HG03571 (cell line): ENCODE data around the gene LDAH.
"Not testable (repeated sequence)": the region's sequence is repeated elsewhere in the genome, so short reads cannot be mapped to it uniquely, and the experiment has no call there.

Experiments
- ATAC-seq: cut with Tn5 transposase; IDR thresholded peaks from one replicate; pipeline ENCODE4 v1.9.1; 2021; ENCODE audit not compliant: unreplicated experiment

The LDAH gene

DNA sequence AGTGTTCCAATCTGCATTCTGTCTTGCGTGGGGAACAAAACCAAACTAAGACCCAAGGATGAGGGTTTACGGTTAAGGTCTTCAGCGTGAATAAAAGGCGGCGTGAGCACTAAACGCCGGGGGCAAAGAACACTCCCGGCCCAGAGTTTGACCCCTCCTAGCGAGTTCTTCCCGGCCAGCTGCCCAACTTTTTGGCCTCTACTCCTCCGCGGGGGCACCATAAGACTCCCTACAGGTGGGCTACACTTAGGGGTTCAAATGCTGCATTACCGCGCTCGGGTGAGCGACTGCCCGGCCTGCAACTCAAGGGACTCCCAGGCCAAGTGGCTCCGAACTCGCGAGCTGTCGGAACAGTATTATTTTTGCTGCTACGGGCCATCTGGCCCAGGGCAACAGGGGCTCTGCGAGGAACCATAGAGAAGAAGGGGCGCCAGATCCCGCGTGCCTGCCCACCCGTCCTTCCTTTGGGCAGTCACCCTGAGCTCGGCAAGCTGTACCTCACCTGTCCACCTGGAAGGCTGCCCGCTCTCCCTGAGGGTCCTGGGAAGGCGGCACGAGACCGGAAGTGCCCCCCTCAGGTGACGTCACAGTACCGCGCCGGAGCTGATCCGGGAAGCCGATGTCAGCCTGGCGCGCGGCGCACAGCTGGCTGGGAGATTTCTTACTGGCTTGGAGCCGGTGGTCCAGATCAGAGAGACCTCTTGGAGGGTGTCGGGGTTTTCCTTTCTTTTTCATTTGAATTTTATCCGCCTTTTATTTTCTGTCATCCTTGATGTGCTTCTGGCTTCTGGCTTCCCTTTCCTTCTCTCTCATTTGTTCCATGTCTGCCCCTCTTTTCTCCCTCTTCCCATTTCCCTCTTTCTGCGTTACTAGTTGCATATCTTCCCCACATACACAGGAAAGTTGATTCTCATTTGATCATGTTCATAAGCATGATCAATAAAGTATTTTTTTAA is at the start of gene LDAH:
Gene LDAH, minus strand, starts transcription at position 567 of the 956 bp plus-strand sequence. CDS start 21,638 bp downstream, outside the sequence.
- ATAC-seq: peak; percentile 84

DNA sequence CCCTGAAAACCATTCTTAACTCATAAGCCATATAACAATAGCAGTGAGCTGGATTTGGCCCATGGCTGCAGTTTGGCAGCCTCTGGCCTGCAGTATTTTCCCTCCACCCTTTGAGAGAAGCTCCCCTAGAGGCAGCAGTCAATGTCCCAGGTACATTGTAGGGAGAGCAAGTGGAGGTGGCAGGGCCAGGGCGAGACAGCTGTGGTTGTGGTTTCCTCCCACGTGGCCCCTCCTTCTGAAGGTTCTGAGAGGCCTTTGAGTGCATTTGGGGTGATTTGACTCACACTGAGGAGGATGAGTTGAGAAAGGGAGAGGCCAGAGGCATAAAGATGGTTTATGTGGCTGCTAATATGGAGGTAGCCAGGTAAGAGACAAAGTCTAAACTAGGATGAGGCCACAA is 45.5 kb upstream of the LDAH start:
- ATAC-seq: peak; percentile 98

DNA sequence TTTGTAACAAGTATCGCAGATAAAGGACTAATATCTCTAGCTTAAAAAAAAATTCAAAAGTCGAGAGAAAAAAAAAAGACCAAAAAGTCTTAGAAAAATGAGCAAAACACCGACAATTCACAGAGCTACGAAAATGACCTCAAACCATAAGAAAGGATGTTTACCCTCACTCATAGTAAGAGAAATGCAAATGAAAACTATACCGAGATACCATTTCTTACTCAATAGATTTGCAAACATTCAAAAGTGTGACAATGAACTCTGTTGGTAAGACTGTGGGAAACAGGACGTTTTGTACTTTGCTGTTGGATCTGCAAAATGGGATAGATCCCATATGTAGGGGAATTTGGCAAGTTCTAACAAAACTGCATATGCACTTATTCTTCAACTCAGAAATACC is 39.9 kb upstream of the LDAH start:
- no peak for ATAC-seq

DNA sequence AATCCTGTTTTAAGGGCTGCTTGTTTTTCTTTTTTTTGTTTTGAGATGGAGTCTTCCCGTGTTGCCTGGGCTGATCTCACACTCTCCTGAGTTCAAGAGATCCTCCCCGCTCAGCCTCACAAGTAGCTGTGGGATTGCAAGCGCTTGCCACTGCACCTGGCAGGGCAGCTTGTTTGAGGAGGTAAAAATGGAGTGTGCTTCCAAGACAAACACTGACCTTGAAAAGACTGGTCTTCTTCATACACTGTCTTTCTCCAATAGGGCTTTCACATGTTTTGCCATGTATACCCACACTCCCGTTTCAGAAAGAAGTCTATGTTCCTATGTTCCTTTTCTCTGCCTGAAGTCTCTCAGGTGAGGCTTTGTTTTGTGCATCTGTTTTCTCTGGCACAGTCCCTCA is 32.6 kb upstream of the LDAH start:
- no peak for ATAC-seq

DNA sequence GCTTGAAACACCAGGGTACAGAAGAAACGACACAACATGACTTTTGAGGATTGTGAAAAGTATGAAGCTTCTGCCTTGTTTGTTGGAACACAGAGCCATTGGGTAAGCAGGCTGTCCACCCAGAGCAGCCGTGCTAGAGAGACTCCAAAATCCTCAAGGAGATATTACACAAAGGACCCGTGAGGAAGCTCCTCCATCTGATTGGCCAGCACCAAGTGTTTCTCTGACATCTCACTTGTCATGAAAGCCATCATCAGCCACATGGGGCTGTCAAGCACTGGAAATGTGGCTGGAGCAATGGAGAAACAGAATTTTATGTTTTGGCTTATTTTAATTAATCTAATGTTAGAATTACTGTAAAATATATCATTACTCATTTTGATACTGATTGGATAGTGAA is 29.8 kb upstream of the LDAH start:
- no peak for ATAC-seq

DNA sequence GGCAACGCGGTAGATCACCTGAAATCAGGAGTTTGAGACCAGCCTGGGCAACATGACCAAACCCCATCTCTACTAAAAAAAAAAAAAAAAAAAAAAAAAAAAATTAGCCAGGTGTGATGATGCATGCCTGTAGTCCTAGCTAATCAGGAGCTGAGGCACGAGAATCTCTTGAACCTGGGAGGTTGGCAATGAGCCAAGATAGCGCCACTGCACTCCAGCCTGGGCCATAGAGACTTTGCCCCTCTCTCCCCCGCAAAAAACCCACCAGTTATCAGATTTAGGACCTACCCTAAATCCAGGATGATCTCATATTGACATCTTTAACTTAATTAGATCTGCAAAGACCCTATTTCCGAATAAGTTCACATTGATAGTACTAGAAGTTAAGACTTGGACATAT is 29.2 kb upstream of the LDAH start:
- no peak for ATAC-seq

DNA sequence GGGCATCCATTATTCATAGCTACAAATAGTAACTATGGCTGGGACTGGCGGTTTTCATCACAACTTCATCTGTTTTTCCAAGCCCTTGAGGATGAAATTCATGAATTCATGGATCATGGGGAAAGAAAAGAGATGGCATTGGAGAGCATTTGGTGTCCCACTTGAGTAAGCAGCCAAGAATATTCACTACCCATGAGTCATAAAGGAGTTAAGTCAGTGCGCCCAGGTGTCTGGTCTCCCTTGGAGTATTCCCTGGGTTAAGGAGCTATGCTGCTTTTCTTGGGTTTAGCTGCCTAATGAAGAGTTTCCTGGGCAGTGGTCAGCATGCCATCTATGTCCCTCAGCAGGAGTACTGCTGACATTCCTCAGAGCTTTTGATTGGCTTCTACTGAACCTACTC is 21.3 kb upstream of the LDAH start:
- ATAC-seq: no peak

DNA sequence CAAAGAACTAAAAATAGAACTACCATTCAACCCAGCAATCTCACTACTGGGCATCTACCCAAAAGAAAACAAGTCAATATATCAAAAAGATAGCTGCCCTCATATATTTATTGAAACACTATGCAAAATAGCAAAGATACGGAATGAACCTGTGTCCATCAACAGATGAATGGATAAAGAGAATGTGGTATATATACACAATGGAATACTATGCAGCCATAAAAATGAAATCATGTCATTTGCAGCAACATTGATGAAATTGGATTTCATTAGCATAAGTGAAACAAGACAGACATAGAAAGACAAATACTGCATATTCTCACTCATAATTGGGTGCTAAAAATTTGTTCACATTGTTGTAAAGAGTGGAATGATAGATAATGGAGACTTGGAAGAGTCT is 16.2 kb upstream of the LDAH start:
- ATAC-seq: no peak

DNA sequence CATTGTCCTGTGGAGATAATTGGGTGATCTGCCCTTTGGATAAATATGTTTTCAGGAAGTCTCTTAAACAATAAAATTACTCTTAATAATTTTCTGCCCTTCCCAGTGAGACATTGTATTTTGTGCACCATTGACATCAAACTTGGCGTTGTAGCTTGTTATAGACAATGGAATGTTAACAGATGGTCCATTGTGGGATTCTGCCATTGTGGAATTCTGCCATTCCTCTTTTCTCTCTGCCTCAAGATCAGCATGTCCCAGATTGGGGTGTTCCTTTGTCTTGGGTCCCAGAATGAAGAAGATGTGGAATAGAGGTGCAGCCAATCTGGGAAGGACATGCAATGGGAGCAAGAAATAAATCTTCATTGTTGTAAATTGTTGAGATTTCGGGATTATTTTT is 15.1 kb upstream of the LDAH start:
- no peak for ATAC-seq

DNA sequence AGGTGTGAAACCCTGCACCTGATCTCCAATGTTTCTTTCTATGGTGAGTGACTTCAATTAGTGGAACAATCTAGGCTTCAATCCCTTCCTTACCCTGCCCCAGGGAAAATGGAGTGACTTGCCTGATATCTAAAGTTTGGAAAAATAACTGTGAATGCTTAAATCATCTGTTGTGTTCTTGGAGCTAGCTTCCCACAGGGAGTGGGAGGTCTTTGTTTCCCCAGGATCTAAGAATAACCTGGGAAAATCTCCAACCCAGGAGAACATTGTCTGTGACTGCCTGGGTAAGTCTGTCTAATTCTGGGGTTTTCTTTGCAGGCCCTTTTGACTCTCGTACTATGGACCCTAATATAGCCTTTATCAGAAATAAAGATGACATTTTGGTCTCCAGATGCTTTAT is 13.6 kb upstream of the LDAH start:
- ATAC-seq: no peak

DNA sequence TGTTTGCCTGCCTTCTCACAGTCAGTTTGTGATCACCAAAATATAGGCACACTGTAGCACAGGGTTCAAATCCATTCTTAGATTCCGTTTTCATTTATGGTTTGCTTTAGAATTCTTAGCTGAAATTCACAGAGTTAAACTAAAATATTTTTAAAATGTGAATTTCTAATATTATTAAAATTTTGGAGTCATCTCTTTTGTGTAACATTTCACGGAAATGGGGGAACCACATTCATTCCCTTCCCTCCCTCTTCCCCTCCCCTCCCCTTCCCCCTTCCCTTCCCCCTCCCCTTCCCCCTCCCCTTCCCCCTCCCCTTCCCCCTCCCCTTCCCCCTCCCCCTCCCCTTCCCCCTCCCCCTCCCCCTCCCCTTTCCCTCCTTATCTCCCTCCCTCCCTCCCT is 11.4 kb upstream of the LDAH start:
- no peak for ATAC-seq

DNA sequence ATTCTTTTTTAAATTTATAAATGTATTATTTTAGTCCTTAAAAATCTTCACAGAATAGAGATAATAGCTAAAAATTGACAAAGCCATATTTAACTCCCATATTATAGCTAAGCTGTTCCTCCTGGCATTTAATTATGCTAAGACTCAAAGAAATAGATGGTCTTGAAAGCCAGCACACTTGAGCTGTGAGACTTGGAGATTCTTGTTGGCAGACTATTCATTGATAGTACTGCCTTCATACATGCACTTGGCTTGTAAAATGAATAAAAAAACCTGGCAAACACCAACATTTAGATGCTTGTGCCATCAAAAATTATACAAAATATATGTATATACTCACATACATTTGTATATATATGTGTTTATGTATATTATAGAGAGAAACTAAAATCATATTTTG is 9.7 kb upstream of the LDAH start:
- ATAC-seq: no peak

DNA sequence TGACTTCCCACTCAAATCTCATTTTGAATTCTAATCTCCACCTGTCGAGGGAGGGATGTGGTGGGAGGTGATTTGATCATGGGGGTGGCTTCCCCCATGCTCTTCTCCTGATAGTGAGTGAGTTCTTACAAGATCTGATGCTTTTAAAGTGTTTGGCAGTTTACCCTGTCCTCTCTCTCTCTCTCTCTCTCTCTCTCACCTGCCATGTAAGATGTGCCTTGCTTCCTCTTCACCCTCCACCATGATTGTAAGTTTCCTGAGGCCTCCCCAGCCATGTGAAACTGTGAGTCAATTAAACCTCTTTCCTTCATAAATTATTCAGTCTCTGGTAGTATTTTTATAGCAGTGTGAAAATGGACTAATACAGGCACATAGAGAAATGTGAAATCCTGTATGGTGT is 7.0 kb upstream of the LDAH start:
- no peak for ATAC-seq

DNA sequence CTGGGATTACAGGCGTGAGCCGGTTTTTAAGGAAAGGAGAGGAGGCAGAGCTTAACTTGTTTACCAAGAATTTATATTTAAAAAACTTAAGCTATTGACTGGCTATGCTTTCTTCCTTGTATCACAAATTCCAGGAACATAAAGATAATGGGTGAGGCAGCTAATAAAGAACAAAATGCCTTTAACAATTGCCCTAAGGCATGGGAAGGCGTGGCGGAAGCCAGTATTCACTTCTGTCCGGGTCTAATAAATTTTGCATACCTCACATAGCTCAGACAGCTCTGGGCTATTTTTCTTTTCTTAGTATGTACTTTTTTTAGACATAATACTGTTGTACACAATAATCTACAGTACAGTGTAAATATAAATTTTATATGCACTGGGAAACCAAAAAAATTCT is 1.0 kb upstream of the LDAH start:
- no peak for ATAC-seq

DNA sequence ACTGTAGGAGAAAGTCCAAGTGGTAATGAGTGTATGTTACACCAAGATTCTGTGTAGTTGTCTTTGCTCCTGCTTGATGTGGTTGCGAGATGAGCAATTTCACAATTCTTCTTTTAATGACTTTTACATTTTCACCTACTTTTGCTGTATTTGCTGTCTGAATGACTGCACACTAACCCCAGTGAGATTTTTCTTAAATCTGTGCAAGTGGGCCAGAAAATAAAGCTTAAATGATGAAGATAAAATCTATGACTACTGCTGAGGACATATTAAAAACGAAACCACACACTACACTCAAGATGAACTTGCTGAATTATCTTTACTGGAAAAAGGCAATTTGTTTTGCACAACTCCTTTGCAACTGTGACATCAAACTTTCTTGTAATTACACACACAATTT is 4.1 kb downstream of the LDAH start:
- no peak for ATAC-seq

DNA sequence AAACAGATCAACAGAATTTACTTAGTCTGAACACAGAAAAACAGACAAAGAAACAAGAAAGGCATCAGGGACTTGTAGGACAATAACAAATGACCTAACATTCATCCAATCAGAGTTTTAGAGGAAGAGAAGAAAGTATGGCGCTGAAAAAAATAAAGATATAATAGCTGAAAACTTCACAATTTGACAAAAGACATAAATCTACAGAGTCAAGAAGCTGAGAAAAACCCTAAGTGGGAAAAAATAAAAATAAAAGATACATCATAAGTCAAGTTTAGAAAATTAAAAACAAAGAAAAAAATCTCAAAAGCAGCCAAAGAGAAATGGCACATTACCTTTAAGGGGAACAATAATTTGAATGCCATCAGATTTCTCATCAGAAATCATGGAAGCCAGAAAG is 7.7 kb downstream of the LDAH start:
- no peak for ATAC-seq

DNA sequence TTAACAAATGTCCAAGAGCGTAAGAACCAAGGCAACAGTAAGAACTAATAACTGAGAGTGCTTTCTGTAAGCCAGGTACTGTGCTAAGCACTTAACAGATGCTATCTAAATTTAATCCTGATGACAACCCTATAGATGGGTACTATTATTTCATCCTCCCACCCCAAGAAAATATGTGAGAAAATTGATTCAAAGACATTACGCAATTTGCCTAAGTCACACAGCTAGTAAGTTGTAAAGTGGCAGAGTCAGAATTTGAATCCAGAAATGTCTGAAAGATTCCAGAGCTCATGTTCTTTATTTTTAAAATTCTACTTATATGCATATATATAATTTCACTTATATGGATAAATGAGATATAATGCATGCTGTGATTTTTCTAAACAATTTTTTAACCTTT is 10.1 kb downstream of the LDAH start:
- no peak for ATAC-seq

DNA sequence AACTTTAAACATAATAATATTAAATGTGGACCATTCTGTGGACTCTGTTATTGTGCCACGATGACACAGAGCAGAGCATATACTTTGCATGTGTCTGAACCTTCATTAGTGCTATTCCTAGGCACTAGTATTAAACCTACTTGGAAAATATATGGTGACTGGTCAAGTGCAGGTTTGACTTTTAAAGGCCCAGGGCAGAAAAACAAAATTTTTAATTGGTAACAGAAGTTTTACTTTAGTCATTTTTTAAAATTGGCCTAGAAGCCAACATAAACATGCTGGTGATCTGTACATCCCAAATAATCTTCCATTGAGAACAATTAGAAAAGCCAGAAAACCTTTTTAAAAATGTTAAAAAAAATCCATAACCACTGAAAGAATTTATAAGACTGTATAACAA is 16.6 kb downstream of the LDAH start:
- no peak for ATAC-seq

DNA sequence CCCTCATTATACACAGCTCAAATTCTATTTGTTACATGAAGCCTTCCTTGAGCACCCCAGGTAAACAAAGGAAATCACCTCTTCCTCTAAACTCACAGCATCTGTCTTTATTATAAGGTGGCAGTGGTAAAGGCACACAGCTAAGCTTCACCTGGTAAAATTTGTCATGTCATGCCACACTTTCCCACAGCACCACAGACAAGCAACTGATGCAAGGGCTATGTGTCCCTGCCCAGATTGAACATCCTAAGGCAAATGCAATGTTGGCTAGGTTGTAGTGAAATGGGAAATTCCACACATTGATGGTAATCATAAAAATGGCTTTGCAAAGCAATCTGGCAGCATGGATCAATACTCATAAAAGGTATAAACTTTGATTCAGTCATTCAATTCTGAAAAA is 18.9 kb downstream of the LDAH start:
- no peak for ATAC-seq

DNA sequence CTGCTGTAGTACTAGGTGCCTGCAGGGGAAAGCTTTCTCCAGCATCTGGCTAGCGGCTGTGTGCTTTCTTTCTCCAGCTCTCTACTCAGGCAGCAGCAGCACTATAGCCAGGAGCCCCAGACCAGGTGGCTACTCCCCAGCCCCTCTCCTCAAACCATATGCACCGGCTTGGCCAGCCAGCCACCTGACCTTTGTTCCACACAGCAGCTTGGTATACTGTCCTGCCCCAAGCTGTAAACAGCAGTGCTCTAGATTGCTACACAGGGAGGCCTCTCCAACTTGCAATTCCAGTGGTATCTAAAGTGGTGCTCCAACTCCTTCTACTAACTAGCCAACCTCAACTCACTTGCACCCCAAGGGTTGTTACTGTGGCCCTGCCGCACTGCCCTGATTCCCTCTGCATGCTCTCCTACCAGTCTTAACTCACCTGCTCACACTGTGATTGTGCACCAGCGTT is 19.6 kb downstream of the LDAH start:
- no peak for ATAC-seq

DNA sequence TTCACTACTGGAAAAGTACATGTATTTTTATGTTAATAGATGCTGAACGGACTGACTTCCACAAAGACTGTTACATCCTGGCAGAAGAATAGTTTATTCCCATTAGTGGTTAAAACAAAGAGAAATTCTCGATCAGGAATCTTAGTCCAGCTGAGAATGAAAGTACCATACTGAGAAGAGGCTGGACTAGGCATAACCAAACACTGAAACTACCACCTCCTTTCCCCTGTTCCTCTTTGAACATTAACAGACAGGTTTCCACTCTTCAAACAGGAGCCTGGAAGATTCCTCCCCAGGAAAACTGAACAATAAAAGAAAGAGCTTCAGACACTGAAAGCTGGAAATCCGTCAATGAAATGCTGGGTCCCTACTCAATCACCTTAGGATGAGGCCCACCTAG is 25.8 kb downstream of the LDAH start:
- no peak for ATAC-seq

DNA sequence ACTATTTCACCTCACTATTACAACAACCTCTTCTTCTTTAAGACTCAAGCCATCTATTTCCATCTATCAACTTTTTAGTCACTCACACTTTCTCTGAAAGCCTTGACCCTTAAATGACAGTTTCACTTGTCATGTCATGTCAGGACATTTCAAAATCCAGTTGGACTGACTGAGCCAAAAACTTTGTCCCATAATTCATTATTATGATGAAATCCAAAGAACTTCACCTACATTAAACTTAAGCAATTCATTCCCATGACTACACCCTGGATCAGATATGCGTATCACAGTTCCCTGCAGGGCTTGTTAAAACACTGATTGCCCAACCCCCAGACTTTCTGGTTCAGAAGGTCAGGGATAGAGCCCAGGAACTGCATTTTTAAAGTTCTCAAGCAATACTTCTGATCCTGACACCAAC is 26.5 kb downstream of the LDAH start:
- ATAC-seq: no peak

DNA sequence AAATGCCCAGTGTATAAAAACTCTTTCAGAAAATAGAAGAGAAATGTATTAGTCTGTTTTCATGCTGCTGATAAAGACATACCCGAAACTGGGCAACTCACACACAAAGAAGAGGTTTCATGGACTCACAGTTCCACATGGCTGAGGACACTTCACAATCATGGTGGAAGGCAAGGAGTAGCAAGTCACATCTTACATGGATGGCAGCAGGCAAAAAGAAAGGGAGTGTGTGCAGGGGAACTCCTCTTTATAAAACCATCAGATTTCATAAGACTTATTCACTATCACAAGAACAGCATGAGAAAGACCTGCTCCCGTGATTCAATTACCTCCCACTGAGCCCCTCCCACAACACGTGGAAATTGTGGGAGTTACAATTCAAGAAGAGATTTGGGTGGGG is 29.0 kb downstream of the LDAH start:
- not testable (repeated sequence) for ATAC-seq
